DND-41 (cell line): ENCODE results near the gene FCAMR.

Experiments
- ATAC-seq: fragments of 200-7000 bp; cut with Tn5 transposase; 3 replicates; pipeline ENCODE4 v1.9.1; 2021; ENCODE audit warnings: low read depth; ENCODE audit not compliant: insufficient read depth
- DNase-seq: peaks from one replicate; pipeline ENCODE4 v3.0.0-alpha.2; 2020
- H2AFZ ChIP-seq: 2 replicates; pipeline ENCODE4 v1.6.0; 2012; ENCODE audit warnings: low read depth, low read length
- H3K27ac ChIP-seq: 2 replicates; pipeline ENCODE4 v1.5.1; 2012; ENCODE audit warnings: low read length, inconsistent platforms
- H3K27me3 ChIP-seq: fragments of 200-600 bp; sonication (generic); 2 replicates; pipeline ENCODE4 v1.6.0; 2012; ENCODE audit warnings: low read length, mild to moderate bottlenecking, inconsistent platforms; ENCODE audit not compliant: insufficient read depth, poor library complexity
- H3K36me3 ChIP-seq: 2 replicates; pipeline ENCODE4 v1.5.1; 2012; ENCODE audit warnings: low read length, inconsistent platforms; ENCODE audit not compliant: insufficient read depth
- H3K4me1 ChIP-seq: 2 replicates; pipeline ENCODE4 v1.5.1; 2012; ENCODE audit warnings: mild to moderate bottlenecking, low read length; ENCODE audit not compliant: insufficient read depth
- H3K4me2 ChIP-seq: 2 replicates; pipeline ENCODE4 v1.6.0; 2012; ENCODE audit warnings: mild to moderate bottlenecking, moderate library complexity, low read length, inconsistent platforms; ENCODE audit not compliant: insufficient read depth
- H3K4me3 ChIP-seq, 2 experiments: fragments of 200-600 bp in 1 of 2; shearing (Covaris generic) in 1 of 2; 2 replicates each; pipeline ENCODE4 v1.5.1; 2012 to 2016; ENCODE audit warnings: inconsistent platforms in 2 of 2, low read length in 2 of 2, mild to moderate bottlenecking in 2 of 2, low read depth in 1 of 2, moderate library complexity in 1 of 2
- H3K79me2 ChIP-seq: 2 replicates; pipeline ENCODE4 v1.6.0; 2012; ENCODE audit warnings: low read length, inconsistent platforms; ENCODE audit not compliant: insufficient read depth
- H3K9ac ChIP-seq: 2 replicates; pipeline ENCODE4 v1.6.0; 2012; ENCODE audit warnings: low read depth, mild to moderate bottlenecking, inconsistent platforms, low read length, moderate library complexity
- H3K9me3 ChIP-seq: 2 replicates; pipeline ENCODE4 v1.5.1; 2012; ENCODE audit warnings: low read length, moderate library complexity, mild to moderate bottlenecking, inconsistent platforms; ENCODE audit not compliant: insufficient read depth, severe bottlenecking
- H4K20me1 ChIP-seq: 2 replicates; pipeline ENCODE4 v1.6.0; 2012; ENCODE audit warnings: low read length; ENCODE audit not compliant: insufficient read depth
- EZH2 ChIP-seq: IDR thresholded peaks from 3 replicates; pipeline ENCODE4 v1.6.1; 2012; ENCODE audit warnings: borderline replicate concordance, low read depth, mild to moderate bottlenecking, moderate library complexity, low read length, inconsistent platforms; ENCODE audit not compliant: severe bottlenecking
- TF ChIP-seq, protein P1 (sequence below): IDR thresholded peaks from 2 replicates; pipeline ENCODE4 v1.5.1; 2012; ENCODE audit warnings: borderline replicate concordance, low read length, moderate library complexity, mild to moderate bottlenecking; ENCODE audit not compliant: poor library complexity, severe bottlenecking; ENCODE audit errors: extremely low read depth

Gene FCAMR

DNA sequence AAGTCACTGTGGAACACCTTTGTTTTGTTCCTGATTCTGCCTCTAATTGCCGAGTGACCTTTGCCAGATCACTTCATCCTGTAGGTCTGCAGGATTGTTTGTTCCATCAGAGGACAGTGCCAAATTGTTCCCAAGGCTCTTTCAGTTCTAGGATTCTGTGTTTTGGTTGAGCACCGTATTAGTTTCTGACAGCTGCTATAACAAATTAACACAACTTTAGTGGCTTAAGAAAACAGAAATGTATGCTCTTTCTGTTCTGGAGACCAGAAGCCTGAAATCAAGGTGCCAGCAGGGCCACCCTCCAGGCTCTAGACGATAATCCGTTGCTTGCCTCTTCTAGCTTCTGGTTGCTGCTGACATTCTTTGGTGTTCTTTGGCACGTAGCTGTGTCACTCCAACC lies 20.6 kb downstream of the FCAMR start:
- ATAC-seq (no peak), DNase-seq (no peak)
- no peak overlapping the region for H3K4me2 ChIP-seq
- no peaks in the 10 kb centered on the region for H3K27me3 ChIP-seq
- H3K4me1 ChIP-seq, result no peaks in the 10 kb centered on the region
- no peak overlapping the region for H3K9ac ChIP-seq
- no peak overlapping the region for H2AFZ ChIP-seq
- no peak overlapping the region for H3K4me3 ChIP-seq
- H3K36me3 ChIP-seq, result no peaks in the 10 kb centered on the region
- H4K20me1 ChIP-seq, result no peaks in the 10 kb centered on the region
- TF ChIP-seq, protein P1, sequence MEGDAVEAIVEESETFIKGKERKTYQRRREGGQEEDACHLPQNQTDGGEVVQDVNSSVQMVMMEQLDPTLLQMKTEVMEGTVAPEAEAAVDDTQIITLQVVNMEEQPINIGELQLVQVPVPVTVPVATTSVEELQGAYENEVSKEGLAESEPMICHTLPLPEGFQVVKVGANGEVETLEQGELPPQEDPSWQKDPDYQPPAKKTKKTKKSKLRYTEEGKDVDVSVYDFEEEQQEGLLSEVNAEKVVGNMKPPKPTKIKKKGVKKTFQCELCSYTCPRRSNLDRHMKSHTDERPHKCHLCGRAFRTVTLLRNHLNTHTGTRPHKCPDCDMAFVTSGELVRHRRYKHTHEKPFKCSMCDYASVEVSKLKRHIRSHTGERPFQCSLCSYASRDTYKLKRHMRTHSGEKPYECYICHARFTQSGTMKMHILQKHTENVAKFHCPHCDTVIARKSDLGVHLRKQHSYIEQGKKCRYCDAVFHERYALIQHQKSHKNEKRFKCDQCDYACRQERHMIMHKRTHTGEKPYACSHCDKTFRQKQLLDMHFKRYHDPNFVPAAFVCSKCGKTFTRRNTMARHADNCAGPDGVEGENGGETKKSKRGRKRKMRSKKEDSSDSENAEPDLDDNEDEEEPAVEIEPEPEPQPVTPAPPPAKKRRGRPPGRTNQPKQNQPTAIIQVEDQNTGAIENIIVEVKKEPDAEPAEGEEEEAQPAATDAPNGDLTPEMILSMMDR, result no peak
- no peak for TF ChIP-seq EZH2
- H3K9me3 ChIP-seq, result no peaks in the 10 kb centered on the region
- H3K79me2 ChIP-seq, result no peaks in the 10 kb centered on the region
- no peak overlapping the region for H3K27ac ChIP-seq

DNA sequence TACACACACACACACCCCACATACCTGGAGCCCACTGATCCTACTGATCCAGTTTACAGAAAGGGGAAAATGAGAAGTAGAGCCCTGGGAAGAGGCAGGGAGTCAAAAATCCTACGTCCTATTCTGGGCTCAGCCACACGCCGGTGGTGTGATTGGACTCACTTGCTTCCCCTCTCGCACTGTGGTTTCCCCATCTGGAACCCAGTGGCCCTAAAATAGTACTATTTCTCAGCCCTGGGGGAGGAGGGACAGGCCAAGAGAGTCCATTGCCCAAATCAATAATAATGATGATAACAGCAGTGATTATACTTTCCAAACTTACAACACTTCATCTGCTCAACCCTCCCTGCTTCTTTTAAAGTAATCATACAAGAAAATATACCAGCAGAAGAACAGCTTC lies 21.1 kb downstream of the FCAMR start:
- H3K9me3 ChIP-seq, result no peaks in the 10 kb centered on the region
- no peak for ATAC-seq
- no peak overlapping the region for H2AFZ ChIP-seq
- no peaks in the 10 kb centered on the region for H4K20me1 ChIP-seq
- no peak overlapping the region for H3K4me3 ChIP-seq
- no peak for TF ChIP-seq EZH2
- TF ChIP-seq, protein P1, result no peak
- H3K4me2 ChIP-seq, result no peak overlapping the region
- H3K9ac ChIP-seq, result no peak overlapping the region
- no peak overlapping the region for H3K27ac ChIP-seq
- DNase-seq, result no peak
- H3K4me1 ChIP-seq, result no peaks in the 10 kb centered on the region
- no peaks in the 10 kb centered on the region for H3K79me2 ChIP-seq
- no peaks in the 10 kb centered on the region for H3K27me3 ChIP-seq
- no peaks in the 10 kb centered on the region for H3K36me3 ChIP-seq

DNA sequence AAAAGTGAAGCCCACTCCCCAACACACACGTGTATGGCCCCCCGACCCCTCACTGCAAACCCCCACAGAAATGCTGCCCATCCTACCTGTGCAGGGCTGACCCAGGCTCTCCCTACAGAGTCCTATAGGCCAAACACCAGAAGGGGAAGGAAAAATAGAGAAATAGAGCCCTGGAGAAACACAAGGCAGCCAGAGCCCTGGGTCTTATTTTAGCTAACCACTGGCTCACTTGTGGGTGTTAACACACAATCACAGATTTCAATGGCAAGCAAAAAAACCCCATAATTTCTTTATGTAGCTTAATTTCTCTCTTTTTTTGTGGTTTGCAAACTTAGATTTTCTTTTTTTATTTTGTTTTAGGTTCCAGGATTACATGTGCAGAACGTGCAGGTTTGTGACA lies 23.0 kb downstream of the FCAMR start:
- no peaks in the 10 kb centered on the region for H3K9me3 ChIP-seq
- no peak for ATAC-seq
- TF ChIP-seq, protein P1, result no peak
- no peak for TF ChIP-seq EZH2
- H3K4me2 ChIP-seq, result no peak overlapping the region
- H3K9ac ChIP-seq, result no peak overlapping the region
- H3K4me3 ChIP-seq, result no peak overlapping the region
- no peaks in the 10 kb centered on the region for H3K79me2 ChIP-seq
- no peak for DNase-seq
- no peak overlapping the region for H3K27ac ChIP-seq
- H3K27me3 ChIP-seq, result no peaks in the 10 kb centered on the region
- H3K36me3 ChIP-seq, result no peaks in the 10 kb centered on the region
- H2AFZ ChIP-seq, result no peak overlapping the region
- H3K4me1 ChIP-seq, result no peaks in the 10 kb centered on the region
- H4K20me1 ChIP-seq, result no peaks in the 10 kb centered on the region

DNA sequence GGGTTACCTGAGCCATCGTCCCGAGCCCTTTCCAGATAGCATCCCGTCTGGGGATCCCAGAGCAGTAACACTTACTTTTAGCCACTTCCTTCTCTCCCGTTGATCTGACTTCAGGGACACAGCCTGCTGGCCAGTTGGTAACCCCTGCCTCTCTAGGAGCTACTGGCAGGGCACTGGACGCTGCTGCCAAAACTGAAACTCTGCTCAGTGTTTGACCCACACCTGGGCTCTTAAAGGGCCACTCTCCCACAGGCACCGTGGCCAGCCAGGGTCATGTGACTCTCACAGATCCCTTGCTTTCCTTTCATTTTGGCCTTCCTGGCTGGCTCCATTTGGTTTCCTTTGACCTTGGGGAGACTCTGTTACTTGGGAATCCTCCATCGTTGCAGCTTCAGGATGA lies 24.0 kb downstream of the FCAMR start, which contains the start of gene PIGR:
PIGR (minus strand) TSS at position 206 of the 400 bp plus-strand sequence. CDS start 5,935 bp downstream, outside the sequence.
- no peak within 1 kb of the TSS for H3K4me2 ChIP-seq
- ATAC-seq (no peak), DNase-seq (no peak)
- H3K36me3 ChIP-seq, result no peaks in the 10 kb centered on the region
- H2AFZ ChIP-seq, result no peak within 1 kb of the TSS
- no peaks in the 10 kb centered on the region for H4K20me1 ChIP-seq
- no peaks in the 10 kb centered on the region for H3K4me1 ChIP-seq
- no peak within 1 kb of the TSS for H3K9ac ChIP-seq
- TF ChIP-seq EZH2, result no peak
- TF ChIP-seq, protein P1, result no peak
- H3K9me3 ChIP-seq, result no peaks in the 10 kb centered on the region
- no peaks in the 10 kb centered on the region for H3K27me3 ChIP-seq
- no peak within 1 kb of the TSS for H3K4me3 ChIP-seq
- no peak within 1 kb of the TSS for H3K27ac ChIP-seq
- H3K79me2 ChIP-seq, result no peaks in the 10 kb centered on the region
